Keratinocyte (primary cell): Measurements from ENCODE around the gene KLRC4. TPM values are rescaled to one million over a fixed set of nuclear protein-coding genes. Genes with fewer than 3 reads are reported as not detected.

ENCODE experiments used
- DNase-seq: peaks from one replicate; pipeline ENCODE4 v3.0.0-alpha.2; 2011; ENCODE audit warnings: low read depth, missing footprints, low spot score
- FAIRE-seq: peaks from 2 replicates; lab custom pipeline; 2011; peaks lifted over from hg19 to GRCh38; lab: Jason Lieb, UNC
- H2AFZ ChIP-seq: 2 replicates; pipeline ENCODE4 v1.6.0; 2012; ENCODE audit warnings: low read length, control low read depth, inconsistent platforms; ENCODE audit not compliant: control insufficient read depth
- H3K27ac ChIP-seq: 2 replicates; pipeline ENCODE4 v1.5.1; 2011; ENCODE audit warnings: low read length; ENCODE audit not compliant: control insufficient read depth, insufficient read depth
- H3K27me3 ChIP-seq: 3 replicates; pipeline ENCODE4 v1.6.0; 2011; ENCODE audit warnings: low read length; ENCODE audit not compliant: control insufficient read depth, insufficient read depth; ENCODE audit errors: extremely low read depth
- H3K36me3 ChIP-seq, 2 experiments: 2 replicates in 1 of 2; 3 replicates in 1 of 2; pipeline ENCODE4 v1.5.1; 2011; ENCODE audit warnings: low read length in 2 of 2, mild to moderate bottlenecking in 1 of 2; ENCODE audit not compliant: control insufficient read depth in 2 of 2, insufficient read depth in 2 of 2; ENCODE audit errors: extremely low read depth in 1 of 2
- H3K4me1 ChIP-seq: 3 replicates; pipeline ENCODE4 v1.5.1; 2011; ENCODE audit warnings: low read length; ENCODE audit not compliant: control insufficient read depth, insufficient read depth; ENCODE audit errors: extremely low read depth
- H3K4me2 ChIP-seq: 3 replicates; pipeline ENCODE4 v1.6.0; 2011; ENCODE audit warnings: low read depth, low read length; ENCODE audit not compliant: control insufficient read depth, insufficient read depth; ENCODE audit errors: extremely low read depth
- H3K4me3 ChIP-seq, 3 experiments: fragments of 200-600 bp in 1 of 3; sonication (generic) in 1 of 3; 2 replicates in 2 of 3; 3 replicates in 1 of 3; pipeline ENCODE4 v1.5.1; 2011 to 2016; ENCODE audit warnings: low read length in 3 of 3, mild to moderate bottlenecking in 3 of 3, control low read depth in 2 of 3, inconsistent platforms in 1 of 3, low read depth in 1 of 3, mixed read lengths in 1 of 3, mixed run types in 1 of 3, moderate library complexity in 1 of 3; ENCODE audit not compliant: control insufficient read depth in 2 of 3, insufficient read depth in 2 of 3; ENCODE audit errors: extremely low read depth in 1 of 3
- H3K79me2 ChIP-seq: 2 replicates; pipeline ENCODE4 v1.6.0; 2012; ENCODE audit warnings: low read length; ENCODE audit not compliant: control insufficient read depth, insufficient read depth
- H3K9ac ChIP-seq: 3 replicates; pipeline ENCODE4 v1.6.0; 2011; ENCODE audit warnings: low read length; ENCODE audit not compliant: control insufficient read depth, insufficient read depth; ENCODE audit errors: extremely low read depth
- H3K9me1 ChIP-seq: 3 replicates; pipeline ENCODE4 v1.6.0; 2011; ENCODE audit warnings: low read length; ENCODE audit not compliant: control insufficient read depth, insufficient read depth; ENCODE audit errors: extremely low read depth
- H3K9me3 ChIP-seq: 2 replicates; pipeline ENCODE4 v1.5.1; 2012; ENCODE audit warnings: low read depth, low read length; ENCODE audit not compliant: control insufficient read depth
- H4K20me1 ChIP-seq: 3 replicates; pipeline ENCODE4 v1.6.0; 2011; ENCODE audit warnings: low read length; ENCODE audit not compliant: control insufficient read depth, insufficient read depth; ENCODE audit errors: extremely low read depth
- CTCF ChIP-seq, 3 experiments: IDR thresholded peaks in 1 of 3; conservative IDR thresholded peaks in 1 of 3; optimal IDR thresholded peaks in 1 of 3; 2 replicates in 2 of 3; 3 replicates in 1 of 3; pipeline versions ENCODE3 to v1.5.1; 2011; ENCODE audit warnings: low read length in 3 of 3, mild to moderate bottlenecking in 3 of 3, moderate library complexity in 2 of 3, control low read depth in 1 of 3, inconsistent platforms in 1 of 3; ENCODE audit not compliant: insufficient read depth in 2 of 3; ENCODE audit errors: extremely low read depth in 1 of 3
- EZH2 ChIP-seq: IDR thresholded peaks from one replicate; pipeline ENCODE4 v1.6.1; 2012; ENCODE audit warnings: inconsistent platforms, mild to moderate bottlenecking, low read length, moderate library complexity
- dilution Hi-C: fragments of 300-500 bp; cut with MboI; formaldehyde crosslinking; loops from one replicate; pipeline ENCODE4 v1.7.0; 2020; ENCODE audit warnings: low sequenced_read_pairs; ENCODE audit not compliant: extremely low pct_ligation_motif_present
- polyA plus RNA-seq, 5 experiments: library from polyadenylated mRNA; depleted of rRNA in 3 of 5; stranded (reverse) in 3 of 5; stranded (forward) in 1 of 5; unstranded in 1 of 5; fragments of >200 nt; gene quantifications; 1 replicate in 1 of 5; 2 replicates in 3 of 5; 3 replicates in 1 of 5; pipeline versions ENCODE4 v1.2.1 to v1.2.3, GENCODE V29; 2011 to 2012; ENCODE audit warnings: missing spikeins in 2 of 5, low read depth in 1 of 5, low replicate concordance in 1 of 5

The KLRC4 gene
- polyA plus RNA-seq, 1 donor (not counting 4 experiments of a cell fraction or from before 2014, with no cell fraction given), result not detected

DNA sequence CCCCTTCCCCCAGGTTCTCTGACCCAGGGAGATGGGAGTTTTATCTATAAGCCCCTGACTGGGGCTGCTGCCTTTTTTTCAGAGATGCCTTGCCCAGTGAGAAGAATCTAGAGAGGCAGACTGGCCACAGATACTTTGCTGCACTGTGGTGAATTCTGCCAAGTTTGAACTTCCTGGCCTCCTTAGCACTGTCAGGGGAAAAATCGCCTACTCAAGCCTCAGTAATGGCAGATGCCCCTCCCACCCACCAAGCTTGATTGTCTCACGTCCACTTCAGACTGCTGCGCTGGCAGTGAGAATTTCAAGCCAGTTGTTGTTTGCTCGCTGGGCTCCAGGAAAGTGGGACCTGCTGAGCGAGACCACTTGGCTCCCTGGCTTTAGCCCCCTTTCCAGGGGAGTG, 51.4 kb downstream of the KLRC4 start:
- Histone ChIP-seq H3K79me2 (no peaks in the 10 kb centered on the region), H2AFZ (no peak overlapping the region), H3K4me3 (no peak overlapping the region), H3K27ac (no peak overlapping the region), H4K20me1 (no peaks in the 10 kb centered on the region), H3K9me1 (no peaks in the 10 kb centered on the region), H3K27me3 (no peaks in the 10 kb centered on the region), H3K4me1 (peaks cover 26% of the 10 kb centered on the region), H3K4me2 (no peak overlapping the region), H3K9ac (no peak overlapping the region), H3K9me3 (no peaks in the 10 kb centered on the region), H3K36me3 (no peaks in the 10 kb centered on the region)
- DNase-seq (no peak), FAIRE-seq (no peak)
- no peak for TF ChIP-seq EZH2
- no peak for TF ChIP-seq CTCF (optimal IDR thresholded peaks at IDR 0.05 in 1 of 3, IDR thresholded peaks at IDR 0.05 in 1 of 3, conservative IDR thresholded peaks at IDR 0.05 in 1 of 3; ENCODE audit: extremely low read depth in 1 of 3, insufficient read depth in 2 of 3, low read length in 3 of 3)
- dilution Hi-C loops, result no loop called here

Other genes starting within 250 kb of the KLRC4 start
- gene OLR1, start 237.6 kb downstream of the KLRC4 start, polyA plus RNA-seq, result 0.03 to 0.18 TPM (median 0.17 TPM) in 3 replicates
- gene TMEM52B, start 230.7 kb downstream of the KLRC4 start, polyA plus RNA-seq, result 0.03 TPM in 1 of 3 replicates, not detected in the others
- 15.6 to 27.2 TPM (median 24.3 TPM) in 3 replicates for gene GABARAPL1, start 196.9 kb downstream of the KLRC4 start, polyA plus RNA-seq
- gene KLRD1, start 101.9 kb downstream of the KLRC4 start, polyA plus RNA-seq, result under 0.01 TPM in 2 of 3 replicates, not detected in the other
- not detected in 3 replicates for gene KLRK1, start 19.7 kb downstream of the KLRC4 start, polyA plus RNA-seq
- not detected in 3 replicates for gene KLRC3, start 10.8 kb upstream of the KLRC4 start, polyA plus RNA-seq
- 0.09 TPM in 1 of 3 replicates, not detected in the others for gene KLRC2, start 26.3 kb upstream of the KLRC4 start, polyA plus RNA-seq
- 0.07 TPM in 1 of 3 replicates, not detected in the others for gene KLRC1, start 43.6 kb upstream of the KLRC4 start, polyA plus RNA-seq
- gene EIF2S3B, start 96.1 kb upstream of the KLRC4 start, polyA plus RNA-seq, result 0.42 to 0.66 TPM (median 0.52 TPM) in 3 replicates
- gene MAGOHB, start 203.9 kb upstream of the KLRC4 start, polyA plus RNA-seq, result 13.3 to 34.2 TPM (median 23.1 TPM) in 3 replicates